ENCODE measurements around the gene PHLDA2. TPM values are rescaled to one million over a fixed set of nuclear protein-coding genes. Genes with fewer than 3 reads are reported as not detected.
"Not testable (repeated sequence)": the region's sequence is repeated elsewhere in the genome, so short reads cannot be mapped to it uniquely, and the experiment has no call there.

PHLDA2 gene
- total and polyA plus RNA-seq, 8 donors: 3.1 to 34.2 (median 25.5) TPM; not detected in 3

DNA sequence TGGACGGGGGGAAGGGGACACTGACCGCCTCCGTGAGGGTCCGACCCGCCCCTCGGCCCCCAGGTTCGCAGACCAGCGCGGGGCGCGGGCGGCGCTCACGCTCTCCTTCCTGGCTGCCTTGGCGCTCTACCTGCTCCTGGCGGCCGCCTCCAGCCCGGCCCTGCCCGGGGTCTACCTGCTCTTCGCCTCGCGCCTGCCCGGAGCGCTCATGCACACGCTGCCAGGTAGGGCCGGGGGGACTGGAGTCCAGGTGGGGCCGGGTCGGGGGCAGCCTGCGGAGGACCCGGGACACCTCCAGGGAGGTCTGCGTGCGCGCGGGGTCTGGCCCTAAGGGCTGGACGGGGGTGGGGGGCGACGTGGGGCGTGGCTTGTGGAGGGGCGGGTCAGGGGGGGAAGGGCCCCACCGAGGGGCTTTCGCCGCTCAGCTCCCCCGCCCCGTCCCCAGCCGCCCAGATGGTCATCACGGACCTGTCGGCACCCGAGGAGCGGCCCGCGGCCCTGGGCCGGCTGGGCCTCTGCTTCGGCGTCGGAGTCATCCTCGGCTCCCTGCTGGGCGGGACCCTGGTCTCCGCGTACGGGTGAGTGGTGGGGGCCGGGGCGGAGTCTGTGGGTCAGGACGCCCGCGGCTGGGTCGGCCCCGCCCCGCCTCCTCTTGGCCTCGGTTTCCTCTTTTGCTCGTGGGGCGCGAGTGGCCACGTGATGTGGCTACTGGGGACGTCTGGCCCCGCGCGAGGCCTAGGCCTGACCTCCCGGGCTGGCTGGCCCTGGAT, 19.9 kb downstream of the PHLDA2 start:
- peak overlapping the region in 1 of 5 donors; percentile 17 for H3K27ac ChIP-seq
- no peaks in the 10 kb centered on the region for H3K9me3 ChIP-seq
- no peaks in the 10 kb centered on the region for H3K36me3 ChIP-seq
- DNase-seq: peak in 1 of 2 donors; percentile 62
- H3K4me3 ChIP-seq: peak overlapping the region in 2 of 4 donors; percentile 11 to 23
- intact Hi-C loops (cut with DNase I; ENCODE audit: low total_unique reads): no loop called here
- H3K4me1 ChIP-seq: peaks cover 36 to 56% (median 52%) of the 10 kb centered on the region in 4 donors
- H3K27me3 ChIP-seq: peaks cover 0 to 32% (median 0%) of the 10 kb centered on the region in 3 donors
- 36 to 57% (median 54%) methylated on average over 24 to 78 of the region's 78 CpGs for WGBS, 5 donors
- TF ChIP-seq, protein P1, sequence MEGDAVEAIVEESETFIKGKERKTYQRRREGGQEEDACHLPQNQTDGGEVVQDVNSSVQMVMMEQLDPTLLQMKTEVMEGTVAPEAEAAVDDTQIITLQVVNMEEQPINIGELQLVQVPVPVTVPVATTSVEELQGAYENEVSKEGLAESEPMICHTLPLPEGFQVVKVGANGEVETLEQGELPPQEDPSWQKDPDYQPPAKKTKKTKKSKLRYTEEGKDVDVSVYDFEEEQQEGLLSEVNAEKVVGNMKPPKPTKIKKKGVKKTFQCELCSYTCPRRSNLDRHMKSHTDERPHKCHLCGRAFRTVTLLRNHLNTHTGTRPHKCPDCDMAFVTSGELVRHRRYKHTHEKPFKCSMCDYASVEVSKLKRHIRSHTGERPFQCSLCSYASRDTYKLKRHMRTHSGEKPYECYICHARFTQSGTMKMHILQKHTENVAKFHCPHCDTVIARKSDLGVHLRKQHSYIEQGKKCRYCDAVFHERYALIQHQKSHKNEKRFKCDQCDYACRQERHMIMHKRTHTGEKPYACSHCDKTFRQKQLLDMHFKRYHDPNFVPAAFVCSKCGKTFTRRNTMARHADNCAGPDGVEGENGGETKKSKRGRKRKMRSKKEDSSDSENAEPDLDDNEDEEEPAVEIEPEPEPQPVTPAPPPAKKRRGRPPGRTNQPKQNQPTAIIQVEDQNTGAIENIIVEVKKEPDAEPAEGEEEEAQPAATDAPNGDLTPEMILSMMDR (IDR thresholded peaks at IDR 0.05): no peak
- TF ChIP-seq EP300 (IDR thresholded peaks at IDR 0.05): no peak
- no peak for TF ChIP-seq POLR2A (IDR thresholded peaks at IDR 0.05)
- TF ChIP-seq POLR2AphosphoS5 (IDR thresholded peaks at IDR 0.05): no peak

DNA sequence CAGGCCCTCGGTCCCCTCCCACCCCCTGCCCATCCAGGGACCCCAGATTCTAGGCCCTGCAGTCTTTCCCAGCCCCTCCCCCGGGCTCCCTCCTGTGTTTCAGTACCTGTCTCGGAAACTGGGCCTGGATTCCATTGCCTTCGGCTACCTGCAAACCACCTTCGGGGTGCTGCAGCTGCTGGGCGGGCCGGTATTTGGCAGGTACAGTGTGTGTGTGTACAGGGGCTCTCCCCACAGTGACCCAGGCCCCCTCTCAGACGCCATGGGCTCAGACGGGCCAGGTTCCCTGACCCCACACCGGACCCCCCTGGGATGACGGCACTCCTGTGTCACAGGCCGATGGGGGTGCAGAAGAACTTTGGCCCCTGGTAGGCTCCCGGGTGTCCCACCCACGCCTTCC, 21.1 kb downstream of the PHLDA2 start:
- intact Hi-C loops (cut with DNase I; ENCODE audit: low total_unique reads): no loop called here
- Histone ChIP-seq H3K27ac (no peak overlapping the region), H3K36me3 (no peaks in the 10 kb centered on the region), H3K27me3 (peaks cover 0 to 32% (median 0%) of the 10 kb centered on the region in 3 donors), H3K4me3 (no peak overlapping the region), H3K9me3 (no peaks in the 10 kb centered on the region), H3K4me1 (peaks cover 36 to 56% (median 52%) of the 10 kb centered on the region in 4 donors)
- TF ChIP-seq POLR2AphosphoS5 (IDR thresholded peaks at IDR 0.05): no peak
- TF ChIP-seq POLR2A (IDR thresholded peaks at IDR 0.05): no peak
- TF ChIP-seq, protein P1 (IDR thresholded peaks at IDR 0.05): no peak
- TF ChIP-seq EP300 (IDR thresholded peaks at IDR 0.05): no peak
- no peak for DNase-seq
- 86 to 96% (median 91%) methylated on average over 13 to 14 of the region's 14 CpGs for WGBS, 5 donors

DNA sequence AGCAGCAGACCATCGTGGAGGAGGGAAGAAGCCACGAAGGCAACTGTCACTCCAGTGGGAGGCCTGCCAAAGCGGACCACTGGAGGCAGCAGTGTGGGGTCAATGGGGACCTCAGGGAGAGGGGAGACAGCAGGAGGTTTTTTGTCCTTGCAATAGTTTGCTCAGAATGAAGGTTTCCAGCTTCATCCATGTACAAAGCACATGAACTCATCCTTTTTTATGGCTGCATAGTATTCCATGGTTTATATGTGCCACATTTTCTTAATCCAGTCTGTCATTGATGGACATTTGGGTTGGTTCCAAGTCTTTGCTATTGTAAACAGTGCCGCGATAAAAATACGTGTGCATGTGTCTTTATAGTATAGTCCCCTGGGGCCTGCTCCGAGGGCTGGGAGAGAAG, 23.9 kb downstream of the PHLDA2 start:
- H3K4me3 ChIP-seq; H3K27ac ChIP-seq; DNase-seq; H3K9me3 ChIP-seq; H3K36me3 ChIP-seq; intact Hi-C loops (cut with DNase I; ENCODE audit: low total_unique reads): not testable (repeated sequence)
- peaks cover 0 to 32% (median 0%) of the 10 kb centered on the region in 3 donors for H3K27me3 ChIP-seq
- WGBS, 5 donors: 77 to 84% (median 83%) methylated on average over 7 of the region's 7 CpGs
- H3K4me1 ChIP-seq: peaks cover 27 to 51% (median 45%) of the 10 kb centered on the region in 4 donors

DNA sequence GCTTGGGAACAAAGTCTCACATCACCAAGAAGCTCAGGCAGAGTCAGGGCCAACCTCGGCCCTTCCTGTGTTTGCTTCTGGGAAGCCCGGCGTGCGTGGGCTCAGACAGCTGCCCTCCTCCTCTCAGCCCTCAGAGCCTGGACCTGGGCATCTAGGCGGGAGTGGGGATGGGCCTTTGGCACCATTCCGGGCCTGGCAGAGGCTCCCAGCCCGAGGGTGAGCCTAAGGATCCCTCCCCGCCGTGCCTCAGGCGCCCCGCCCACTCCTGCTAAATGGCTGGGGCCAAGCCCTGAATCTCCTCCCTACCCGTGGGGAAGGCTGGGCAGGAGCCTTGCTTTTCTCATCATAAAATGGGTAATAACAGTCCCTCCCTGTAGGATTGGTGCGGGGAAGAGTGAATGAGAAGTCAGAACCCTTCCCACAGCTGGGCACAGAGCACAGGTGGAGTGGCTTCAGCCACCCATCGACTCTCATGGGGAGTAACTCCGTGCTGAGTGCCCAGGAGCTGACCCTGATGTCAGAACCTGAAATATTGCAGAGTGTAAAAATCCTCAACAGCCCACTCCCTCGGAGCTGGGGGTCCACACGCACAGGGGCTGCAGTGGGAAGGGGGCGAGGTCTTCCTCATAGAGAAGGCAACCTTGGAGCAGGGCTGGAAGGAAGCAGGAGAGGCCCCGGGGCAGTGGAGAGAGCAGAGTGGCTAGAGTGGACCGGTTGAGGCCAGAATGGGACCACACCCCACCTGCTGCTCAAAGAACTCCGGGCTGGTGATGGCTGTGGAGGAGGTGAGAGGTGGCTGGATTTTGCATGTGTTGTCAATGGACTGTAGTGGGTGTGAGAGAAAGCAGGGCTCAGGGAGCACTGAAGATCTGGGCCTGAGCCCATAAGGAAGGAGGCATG, 24.8 kb downstream of the PHLDA2 start:
- 45 to 58% (median 50%) methylated on average over 20 to 21 of the region's 21 CpGs for WGBS, 5 donors

More for the DNA sequence above, 24.8 kb downstream of the PHLDA2 start:
- no peaks in the 10 kb centered on the region for H3K9me3 ChIP-seq
- peak overlapping the region; percentile 62 to 95 (median 89) for H3K27ac ChIP-seq
- H3K4me3 ChIP-seq: peak overlapping the region in 1 of 4 donors; percentile 66
- H3K27me3 ChIP-seq: peaks cover 0 to 28% (median 0%) of the 10 kb centered on the region in 3 donors
- H3K36me3 ChIP-seq: no peaks in the 10 kb centered on the region
- peak; percentile 69 to 72 for DNase-seq
- H3K4me1 ChIP-seq: peaks cover 35 to 55% (median 48%) of the 10 kb centered on the region in 4 donors
- intact Hi-C loops (cut with DNase I; ENCODE audit: low total_unique reads): no loop called here
- TF ChIP-seq, protein P1 (IDR thresholded peaks at IDR 0.05): no peak
- peak in 1 of 3 donors; percentile 9 for TF ChIP-seq POLR2AphosphoS5 (IDR thresholded peaks at IDR 0.05)
- no peak for TF ChIP-seq EP300 (IDR thresholded peaks at IDR 0.05)
- no peak for TF ChIP-seq POLR2A (IDR thresholded peaks at IDR 0.05)
